B cell (primary cell): Measurements from ENCODE around the gene MYRFL. TPM values are rescaled to one million over a fixed set of nuclear protein-coding genes. Genes with fewer than 3 reads are reported as not detected.

Experiments
- ATAC-seq: fragments of 200-7000 bp; cut with Tn5 transposase; one replicate; pipeline ENCODE4 v1.10.0; 2021; ENCODE audit warnings: low read depth, mild to moderate bottlenecking, moderate number of reproducible peaks, moderate library complexity
- CTCF ChIA-PET: fragments of 350-600 bp; sonication (Branson Sonifier 250); formaldehyde crosslinking; loops from one replicate; lab custom pipeline; 2021; ENCODE audit warnings: antibody characterized with exemption, inconsistent platforms; lab: Charles Lee
- POLR2A ChIA-PET: fragments of 350-600 bp; sonication (Branson Sonifier 250); formaldehyde crosslinking; loops from one replicate; lab custom pipeline; 2021; ENCODE audit warnings: antibody characterized with exemption; lab: Charles Lee
- DNase-seq: peaks from one replicate; pipeline ENCODE4 v3.0.0; 2013
- H2AFZ ChIP-seq: 2 replicates; pipeline ENCODE4 v1.6.1; 2012; ENCODE audit warnings: mild to moderate bottlenecking, low read depth, low read length; ENCODE audit not compliant: insufficient read depth, poor library complexity, severe bottlenecking
- H3K27ac ChIP-seq, 2 donors: 1 replicate in 1 of 2; 2 replicates in 1 of 2; pipeline ENCODE4 v1.5.1; 2012 to 2013; ENCODE audit warnings: low read length in 2 of 2, mild to moderate bottlenecking in 2 of 2, moderate library complexity in 1 of 2
- H3K27me3 ChIP-seq, 4 experiments: fragments of 200-600 bp in 1 of 4; sonication (generic) in 1 of 4; replicated peaks in 1 of 4; 1 replicate in 2 of 4; 2 replicates in 2 of 4; pipeline versions ENCODE4 v1.6.1 to v1.7.0; 2013 to 2016; ENCODE audit warnings: low read length in 3 of 4, mild to moderate bottlenecking in 2 of 4, mixed read lengths in 1 of 4, moderate library complexity in 1 of 4; ENCODE audit not compliant: insufficient read depth in 4 of 4, control insufficient read depth in 3 of 4; ENCODE audit errors: control extremely low read depth in 1 of 4
- H3K36me3 ChIP-seq, 2 experiments: replicated peaks in 1 of 2; 1 replicate in 1 of 2; 2 replicates in 1 of 2; pipeline versions ENCODE4 v1.6.1 to v1.7.1; 2013; ENCODE audit warnings: low read length in 1 of 2; ENCODE audit not compliant: insufficient read depth in 2 of 2, control insufficient read depth in 1 of 2; ENCODE audit errors: control extremely low read depth in 1 of 2, extremely low read depth in 1 of 2
- H3K4me1 ChIP-seq, 2 donors: fragments of 200-600 bp in 1 of 2; sonication (generic) in 1 of 2; 1 replicate in 1 of 2; 2 replicates in 1 of 2; pipeline versions ENCODE4 v1.5.1 to v1.6.1; 2013 to 2017; ENCODE audit warnings: low read length in 2 of 2; ENCODE audit not compliant: control insufficient read depth in 2 of 2, insufficient read depth in 2 of 2
- H3K4me2 ChIP-seq: replicated peaks from 2 replicates; pipeline ENCODE3; 2012; ENCODE audit warnings: mild to moderate bottlenecking, low read depth, low read length; ENCODE audit not compliant: poor library complexity, severe bottlenecking
- H3K4me3 ChIP-seq, 5 experiments: fragments of 200-600 bp in 1 of 5; sonication (generic) in 1 of 5; 1 replicate in 3 of 5; 2 replicates in 2 of 5; pipeline versions ENCODE4 v1.5.1 to v1.7.0; 2011 to 2016; ENCODE audit warnings: low read length in 4 of 5, mild to moderate bottlenecking in 4 of 5, low read depth in 2 of 5, control low read depth in 1 of 5, moderate library complexity in 1 of 5; ENCODE audit not compliant: insufficient read depth in 1 of 5; ENCODE audit errors: control extremely low read depth in 1 of 5, extremely low read depth in 1 of 5
- H3K79me2 ChIP-seq: fragments of 200-600 bp; sonication (generic); one replicate; pipeline ENCODE4 v1.6.0; 2016; ENCODE audit warnings: low read length; ENCODE audit not compliant: control insufficient read depth, insufficient read depth
- H3K9ac ChIP-seq: fragments of 200-600 bp; sonication (generic); 2 replicates; pipeline ENCODE4 v1.6.1; 2017; ENCODE audit warnings: mild to moderate bottlenecking, low read length, moderate library complexity
- H3K9me3 ChIP-seq, 3 donors: one replicate each; pipeline versions ENCODE4 v1.6.1 to v1.7.1; 2013; ENCODE audit warnings: low read length in 2 of 3; ENCODE audit not compliant: control insufficient read depth in 2 of 3, insufficient read depth in 1 of 3; ENCODE audit errors: control extremely low read depth in 1 of 3
- H4K20me1 ChIP-seq: 2 replicates; pipeline ENCODE4 v1.6.0; 2012; ENCODE audit warnings: mild to moderate bottlenecking, low read length; ENCODE audit not compliant: insufficient read depth, control insufficient read depth, poor library complexity, severe bottlenecking
- H3K27ac Mint-ChIP-seq: one replicate; pipeline ENCODE4 v1.8.0; 2021; ENCODE audit warnings: mixed read lengths
- H3K27me3 Mint-ChIP-seq: one replicate; pipeline ENCODE4 v1.8.0; 2021; ENCODE audit warnings: mixed read lengths
- H3K4me1 Mint-ChIP-seq: one replicate; pipeline ENCODE4 v1.8.0; 2021; ENCODE audit warnings: mixed read lengths
- H3K4me3 Mint-ChIP-seq: one replicate; pipeline ENCODE4 v1.8.0; 2021; ENCODE audit warnings: mixed read lengths
- H3K9me3 Mint-ChIP-seq: one replicate; pipeline ENCODE4 v1.8.0; 2022; ENCODE audit warnings: mixed read lengths; ENCODE audit not compliant: insufficient read depth
- CTCF ChIP-seq: fragments of 200-600 bp; IDR thresholded peaks from one replicate; pipeline ENCODE4 v1.8.0; 2022; ENCODE audit warnings: antibody characterized with exemption, mild to moderate bottlenecking
- EZH2 ChIP-seq: IDR thresholded peaks from 2 replicates; pipeline ENCODE4 v1.6.1; 2012; ENCODE audit warnings: borderline replicate concordance, low read depth, mild to moderate bottlenecking, moderate library complexity, low read length; ENCODE audit not compliant: insufficient read depth, poor library complexity, severe bottlenecking
- WGBS: methylation state at CpG from one replicate; pipeline ENCODE4 v1.1.5; 2013; ENCODE audit warnings: missing lambda C conversion rate; ENCODE audit not compliant: insufficient coverage; 5-methylcytosine and 5-hydroxymethylcytosine counted together
- intact Hi-C: fragments of 100-400 bp; cut with micrococcal nuclease; formaldehyde crosslinking; loops from one replicate; pipeline ENCODE4 v1.10.0; 2022
- polyA plus RNA-seq: library from polyadenylated mRNA; depleted of rRNA; stranded (reverse); fragments of >200 nt; gene quantifications from 2 replicates; pipeline ENCODE4 v1.2.3, GENCODE V29; 2012
- total RNA-seq, 2 donors: library from RNA; stranded (reverse); fragments of 120-200 nt in 1 of 2; gene quantifications; 1 replicate in 1 of 2; 2 replicates in 1 of 2; pipeline versions ENCODE4 v1.2.3 to v1.2.4, GENCODE V29; 2013 to 2022

Gene MYRFL
- total and polyA plus RNA-seq, 2 donors (not counting 1 experiment from before 2014, with no cell fraction given), result 0.28 TPM; not detected in 1

- DNase-seq, result no peak
- Histone ChIP-seq H3K9me3 (no peaks in the 10 kb centered on the region), H3K36me3 (no peaks in the 10 kb centered on the region), H3K4me2 (no peak overlapping the region), H4K20me1 (no peaks in the 10 kb centered on the region), H2AFZ (no peak overlapping the region), H3K4me1 (no peaks in the 10 kb centered on the region), H3K4me3 (no peak overlapping the region), H3K79me2 (no peaks in the 10 kb centered on the region), H3K27me3 (no peaks in the 10 kb centered on the region), H3K27ac (no peak overlapping the region), H3K9ac (no peak overlapping the region)
- ATAC-seq, result no peak
- Mint-ChIP-seq H3K27ac (no peak overlapping the region), H3K27me3 (peaks cover 19% of the 10 kb centered on the region), H3K9me3 (no peaks in the 10 kb centered on the region), H3K4me1 (no peaks in the 10 kb centered on the region), H3K4me3 (no peak overlapping the region)
- intact Hi-C loops, result no loop called here
- no CpG with 5 or more reads among the region's 4 CpGs for WGBS
- ChIA-PET CTCF (no interaction called here), POLR2A (no interaction called here)
- TF ChIP-seq CTCF, result no peak
- no peak for TF ChIP-seq EZH2
These were observed 12.2 kb downstream of the MYRFL start for GRCh38 chr12:69837191-69837590.

DNA sequence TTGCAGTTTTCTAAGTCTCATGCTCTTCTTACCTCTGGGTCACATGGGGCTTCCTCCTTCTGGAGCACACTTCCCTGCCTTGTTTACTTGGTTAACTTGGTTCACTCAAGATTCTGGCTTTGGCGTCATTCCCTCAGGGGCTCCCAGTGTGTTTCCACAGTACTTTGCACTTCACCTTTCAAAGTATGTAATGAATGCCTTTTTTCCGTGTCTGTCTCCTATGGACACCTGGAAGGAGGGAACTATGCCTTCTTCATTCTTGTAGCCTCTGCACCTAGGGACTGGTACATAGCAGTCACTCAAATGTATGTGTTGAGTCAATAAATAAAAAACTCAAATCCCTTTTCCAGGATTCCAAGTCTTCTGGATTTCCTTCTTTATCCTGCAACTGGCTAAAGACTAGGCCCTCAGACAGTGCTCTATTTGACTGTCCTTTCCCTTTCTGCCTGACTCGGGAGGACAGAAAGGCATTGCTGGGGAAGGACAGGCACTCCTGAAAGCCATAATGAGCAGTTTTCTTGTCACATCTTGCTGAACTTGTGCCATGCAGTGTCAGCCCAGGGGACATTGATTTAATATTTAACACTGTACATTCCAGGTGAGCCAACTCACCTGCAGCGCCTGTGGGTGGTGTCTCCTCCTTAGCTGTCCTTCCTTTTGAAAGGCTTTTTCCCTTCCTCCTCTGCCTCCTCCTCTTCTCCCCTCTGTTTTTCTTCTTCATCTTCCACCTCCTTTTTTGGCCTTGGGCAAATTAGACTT is 12.8 kb downstream of the MYRFL start:
- H3K27ac ChIP-seq, result no peak overlapping the region
- no peak for ATAC-seq
- H3K27ac Mint-ChIP-seq, result no peak overlapping the region
- no peak overlapping the region for H3K4me3 ChIP-seq
- no peaks in the 10 kb centered on the region for H4K20me1 ChIP-seq
- H3K4me1 Mint-ChIP-seq, result no peaks in the 10 kb centered on the region
- H3K27me3 ChIP-seq, result no peaks in the 10 kb centered on the region
- H3K4me1 ChIP-seq, result no peaks in the 10 kb centered on the region
- H2AFZ ChIP-seq, result no peak overlapping the region
- WGBS, result 95% methylated on average over 2 of the region's 4 CpGs
- no peak overlapping the region for H3K4me2 ChIP-seq
- POLR2A ChIA-PET, result no interaction called here
- H3K79me2 ChIP-seq, result no peaks in the 10 kb centered on the region
- intact Hi-C loops, result no loop called here
- H3K9me3 ChIP-seq, result no peaks in the 10 kb centered on the region
- no peak for TF ChIP-seq CTCF
- DNase-seq, result no peak
- H3K4me3 Mint-ChIP-seq, result no peak overlapping the region
- CTCF ChIA-PET, result no interaction called here
- H3K9me3 Mint-ChIP-seq, result no peaks in the 10 kb centered on the region
- no peak overlapping the region for H3K9ac ChIP-seq
- peaks cover 14% of the 10 kb centered on the region for H3K27me3 Mint-ChIP-seq
- no peaks in the 10 kb centered on the region for H3K36me3 ChIP-seq
